GM12891 (cell line): Measurements from ENCODE around the gene ACER3.

Experiments used
- PAX5 ChIP-seq: IDR thresholded peaks from 2 replicates; pipeline ENCODE4 v1.6.1; 2011; ENCODE audit warnings: low read length, moderate library complexity, mild to moderate bottlenecking; ENCODE audit not compliant: insufficient read depth, severe bottlenecking
- POLR2A ChIP-seq: IDR thresholded peaks from 2 replicates; pipeline ENCODE4 v1.6.1; 2011; ENCODE audit warnings: low read depth, low read length, control low read depth
- POLR2AphosphoS5 ChIP-seq: IDR thresholded peaks from 2 replicates; pipeline ENCODE4 v1.6.1; 2011; ENCODE audit warnings: low read depth, low read length, control low read depth
- SPI1 ChIP-seq: IDR thresholded peaks from 2 replicates; pipeline ENCODE4 v1.6.1; 2011; ENCODE audit warnings: low read depth, low read length, control low read depth
- TAF1 ChIP-seq: IDR thresholded peaks from 2 replicates; pipeline ENCODE4 v1.6.1; 2011; ENCODE audit warnings: low read depth, low read length, control low read depth

GRCh38 chr11:76845069-76845468 lies 15.6 kb upstream of the ACER3 start:
- TF ChIP-seq TAF1 = no peak
- no peak for TF ChIP-seq POLR2A
- TF ChIP-seq POLR2AphosphoS5 = no peak
- no peak for TF ChIP-seq SPI1
- TF ChIP-seq PAX5 = no peak
